HG03442 (cell line): ENCODE data around the gene SLC7A11.
A peak's percentile ranks its signal among the peaks of the same experiment; 100 is the strongest.
"Not testable (repeated sequence)": the region's sequence is repeated elsewhere in the genome, so short reads cannot be mapped to it uniquely, and the experiment has no call there.

Experiments
- ATAC-seq: cut with Tn5 transposase; IDR thresholded peaks from one replicate; pipeline ENCODE4 v1.9.1; 2021; ENCODE audit warnings: mild to moderate bottlenecking, moderate library complexity; ENCODE audit not compliant: unreplicated experiment

SLC7A11 gene

DNA sequence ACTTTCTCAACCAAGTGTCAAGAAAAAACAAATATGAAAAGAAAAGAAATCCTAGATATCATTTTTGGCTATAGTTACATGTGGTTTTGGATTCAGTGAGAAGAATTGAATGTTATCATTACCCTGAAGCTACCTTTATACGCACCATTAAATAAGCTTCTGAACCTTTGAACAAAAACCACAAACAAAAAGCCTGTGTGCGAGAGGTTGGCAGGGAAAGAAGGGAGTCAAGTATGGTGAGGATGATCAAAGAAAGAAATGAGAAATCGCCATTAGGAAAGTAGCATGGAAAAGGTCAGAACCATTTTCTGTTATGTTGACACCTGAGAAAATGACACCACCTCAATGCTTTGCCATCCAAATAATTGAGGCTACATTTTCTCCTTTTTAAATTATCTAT lies 1.2 kb upstream of the SLC7A11 start:
- ATAC-seq: no peak

DNA sequence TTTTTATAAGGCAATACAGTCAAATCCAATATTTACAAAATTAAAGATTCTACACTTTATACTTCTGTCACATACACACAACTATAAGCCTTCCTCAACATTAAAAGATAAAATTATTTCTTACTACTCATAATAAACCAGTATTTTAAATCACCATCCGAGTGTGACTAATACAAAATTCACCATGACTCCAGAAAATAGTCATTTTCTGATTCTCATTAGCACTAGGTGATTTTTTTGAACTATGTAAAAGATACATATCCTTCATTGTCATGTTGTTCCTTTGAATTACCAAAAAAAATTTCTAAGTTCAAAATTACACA lies 646 bp upstream of the SLC7A11 start:
- no peak for ATAC-seq

DNA sequence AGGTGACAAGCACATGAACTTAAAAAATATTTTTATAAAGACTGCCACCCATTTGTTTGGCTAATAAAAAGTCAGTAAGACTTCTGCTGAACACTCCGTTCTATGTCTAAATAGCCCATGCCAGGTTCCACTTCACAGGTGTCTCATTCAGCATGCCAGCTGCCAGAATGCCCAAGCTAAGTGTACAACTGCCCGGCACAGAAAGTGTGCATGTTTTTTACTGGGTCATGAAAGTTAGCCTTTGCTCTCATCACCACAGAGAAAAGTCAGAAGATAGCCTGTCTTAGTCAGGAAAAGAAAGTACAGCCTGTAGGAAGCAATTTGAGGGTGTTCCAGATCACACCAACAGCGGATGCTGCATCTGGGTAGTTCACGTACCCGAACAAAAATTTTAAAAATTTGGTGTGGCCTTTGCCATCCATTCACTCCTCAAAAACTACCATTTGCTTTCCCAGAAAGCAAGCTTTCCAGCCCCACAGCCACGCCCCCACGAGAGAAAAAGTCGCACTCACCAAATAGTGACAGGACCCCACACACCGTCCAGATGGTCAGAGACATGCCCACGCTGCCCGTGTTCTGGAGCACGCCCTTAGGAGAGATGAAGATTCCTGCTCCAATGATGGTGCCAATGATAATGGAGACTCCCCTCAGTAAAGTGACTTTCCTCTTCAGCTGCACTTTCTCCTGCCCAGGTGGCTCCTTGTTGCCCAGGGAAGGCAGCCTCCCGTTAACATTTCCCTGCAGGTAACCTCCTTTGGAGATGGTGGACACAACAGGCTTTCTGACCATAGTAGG lies 671 bp downstream of the SLC7A11 start:
- peak; percentile 0 for ATAC-seq

DNA sequence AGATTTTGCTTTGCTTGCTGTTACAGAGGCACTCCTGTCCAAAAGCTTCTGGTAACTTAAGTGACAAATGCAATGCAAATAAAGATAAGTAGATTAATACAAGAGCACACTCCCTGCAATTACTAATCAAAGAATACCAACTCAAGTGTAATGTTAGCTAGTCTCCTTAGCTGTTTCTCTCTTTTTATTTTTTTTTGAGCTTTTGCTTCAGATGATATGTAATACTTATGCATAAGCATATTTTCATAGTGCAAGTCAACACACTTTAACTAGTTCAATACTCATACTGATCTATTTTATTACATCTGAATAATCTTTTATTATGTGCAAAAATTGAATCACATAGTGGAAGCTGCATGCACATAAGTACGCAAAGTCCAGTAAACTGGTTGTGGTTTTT lies 2.7 kb downstream of the SLC7A11 start:
- ATAC-seq: no peak

DNA sequence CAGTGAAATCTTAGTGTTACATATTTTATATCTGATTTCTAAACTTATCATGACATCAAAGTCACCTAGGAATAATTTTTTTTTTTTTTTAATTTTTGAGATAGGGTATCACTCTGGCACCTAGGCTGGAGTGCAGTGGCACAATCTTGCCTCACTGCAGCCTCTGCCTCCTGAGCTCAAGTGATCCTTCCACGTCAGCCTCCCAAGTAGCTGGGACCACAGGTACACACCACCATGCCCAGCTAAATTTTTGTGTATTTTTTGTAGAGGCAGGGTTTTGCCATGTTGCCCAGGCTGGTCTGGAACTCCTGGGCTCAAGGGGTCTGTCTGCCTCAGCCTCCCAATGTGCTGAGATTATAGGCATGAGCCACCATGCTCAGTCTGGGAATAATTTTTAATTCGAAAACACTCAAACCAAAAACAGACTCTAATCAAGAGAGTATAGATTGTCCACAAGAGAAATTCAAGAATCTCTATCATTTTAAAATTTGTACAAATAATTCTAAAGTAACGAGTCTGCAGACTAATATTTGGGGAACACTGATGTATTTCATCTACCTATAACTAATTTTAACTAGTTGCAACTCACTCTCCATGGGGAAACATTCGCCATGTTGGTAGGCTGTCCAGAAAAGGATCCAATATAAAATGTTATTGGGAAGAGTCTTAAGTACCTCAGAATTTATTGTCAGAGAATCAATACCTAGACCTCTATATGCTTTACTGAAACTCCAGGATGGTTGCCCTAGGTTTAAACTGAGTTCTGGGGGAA lies 3.4 kb downstream of the SLC7A11 start:
- no peak for ATAC-seq

DNA sequence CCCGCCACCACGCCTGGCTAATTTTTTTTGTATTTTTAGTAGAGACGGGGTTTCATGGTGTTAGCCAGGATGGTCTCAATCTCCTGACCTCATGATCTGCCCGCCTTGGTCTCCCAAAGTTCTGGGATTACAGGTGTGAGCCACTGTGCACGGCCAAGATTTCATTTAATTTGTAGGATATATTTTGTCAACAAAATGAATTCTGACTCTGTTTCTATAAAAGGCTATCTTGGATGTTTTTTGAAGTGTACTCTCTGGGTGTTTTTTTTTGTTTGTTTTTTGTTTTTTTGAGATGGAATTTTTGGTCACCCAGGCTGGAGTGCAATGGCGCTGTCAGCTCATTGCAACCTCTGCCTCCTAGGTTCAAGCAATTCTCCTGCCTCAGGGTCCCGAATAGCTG lies 5.0 kb downstream of the SLC7A11 start:
- ATAC-seq: not testable (repeated sequence)

DNA sequence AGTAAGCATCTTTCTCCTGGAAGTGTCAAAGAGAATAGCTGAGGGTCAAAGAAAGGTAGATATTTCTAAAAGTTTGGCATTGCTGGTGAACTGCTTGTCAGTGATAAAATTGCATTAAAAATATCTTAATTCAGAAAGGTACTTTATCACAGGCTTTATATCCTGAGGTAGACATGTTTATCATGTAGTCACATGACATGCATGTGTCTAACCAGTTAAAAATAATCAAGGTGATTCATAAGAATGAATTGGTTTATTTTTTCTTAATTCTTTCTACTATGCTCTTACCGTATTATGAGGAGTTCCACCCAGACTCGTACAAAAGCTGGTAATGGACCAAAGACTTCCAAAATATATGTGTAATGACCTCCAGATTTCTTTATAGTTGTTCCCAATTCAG lies 6.1 kb downstream of the SLC7A11 start:
- ATAC-seq: peak; percentile 3

DNA sequence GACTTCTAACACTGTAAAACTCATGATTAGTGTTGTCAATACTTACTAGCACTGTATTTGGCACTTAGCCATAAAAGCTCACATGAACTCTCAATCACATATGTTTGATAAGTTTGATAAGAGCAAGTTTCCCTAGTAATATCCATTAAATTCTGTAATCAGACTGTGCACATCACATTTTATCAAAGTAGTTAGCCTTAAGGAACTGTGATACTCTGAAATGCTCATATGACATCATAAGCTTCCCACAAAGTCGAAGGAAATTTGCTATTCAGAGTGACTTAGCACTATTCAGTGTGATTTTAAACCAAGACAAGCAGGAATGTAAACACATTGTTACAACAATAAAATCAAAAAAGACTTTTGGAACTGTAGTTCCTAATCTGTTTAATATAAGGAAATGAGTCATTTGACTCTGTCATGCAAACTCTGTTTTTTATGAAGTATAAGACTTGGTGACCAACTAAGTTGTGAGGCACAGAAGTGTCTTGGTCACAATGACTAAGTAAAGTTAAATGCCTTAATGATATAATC lies 6.7 kb downstream of the SLC7A11 start:
- peak; percentile 61 for ATAC-seq

DNA sequence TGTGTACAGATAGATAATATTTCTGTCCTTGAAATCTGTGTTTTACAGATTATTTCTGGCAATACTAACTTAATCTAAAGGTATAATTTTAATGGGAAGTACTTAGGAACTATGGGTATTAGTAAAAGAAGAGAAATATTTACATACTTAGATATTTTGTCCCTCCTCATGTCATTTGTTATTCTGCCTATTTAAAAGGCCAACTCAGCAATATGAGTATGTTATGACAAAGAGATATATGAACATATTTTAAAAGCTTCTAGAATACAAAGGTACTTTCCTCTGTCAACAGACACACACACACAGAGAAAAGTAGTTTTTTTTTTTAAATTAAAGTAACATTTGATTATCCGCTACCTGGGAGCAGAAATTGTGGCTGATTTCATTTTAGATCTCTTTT lies 7.9 kb downstream of the SLC7A11 start:
- ATAC-seq: no peak

DNA sequence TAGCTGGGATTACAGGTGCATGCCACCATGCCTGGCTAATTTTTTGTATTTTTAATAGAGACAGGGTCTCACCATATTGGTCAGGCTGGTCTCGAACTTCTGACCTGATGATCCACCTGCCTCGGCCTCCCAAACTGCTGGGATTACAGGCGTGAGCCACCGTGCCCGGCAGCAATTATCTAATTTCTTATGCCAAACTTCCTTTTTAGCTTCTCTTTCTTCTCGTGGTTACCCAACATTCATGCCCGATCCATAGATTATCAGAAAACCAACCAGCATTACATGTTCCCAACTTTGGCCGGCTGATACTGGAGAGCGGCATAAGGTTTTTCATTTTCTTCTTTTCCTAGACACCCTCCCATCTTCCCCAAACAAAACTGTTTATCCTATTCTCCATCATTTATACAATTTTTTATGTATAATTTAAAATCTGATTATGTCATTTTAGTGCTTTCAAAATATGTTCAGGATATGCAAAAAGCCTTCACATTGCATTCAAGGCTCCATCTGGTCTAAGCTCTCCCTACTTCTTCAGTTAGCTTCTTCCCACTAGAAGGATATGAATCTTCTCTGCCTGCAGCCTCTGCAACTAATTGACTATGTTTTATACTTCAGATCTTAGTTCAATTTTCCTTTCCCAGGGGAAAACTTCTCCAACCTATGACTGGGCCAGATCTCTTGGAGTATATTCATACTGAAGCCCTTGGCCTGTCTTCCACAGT lies 8.7 kb downstream of the SLC7A11 start:
- no peak for ATAC-seq

DNA sequence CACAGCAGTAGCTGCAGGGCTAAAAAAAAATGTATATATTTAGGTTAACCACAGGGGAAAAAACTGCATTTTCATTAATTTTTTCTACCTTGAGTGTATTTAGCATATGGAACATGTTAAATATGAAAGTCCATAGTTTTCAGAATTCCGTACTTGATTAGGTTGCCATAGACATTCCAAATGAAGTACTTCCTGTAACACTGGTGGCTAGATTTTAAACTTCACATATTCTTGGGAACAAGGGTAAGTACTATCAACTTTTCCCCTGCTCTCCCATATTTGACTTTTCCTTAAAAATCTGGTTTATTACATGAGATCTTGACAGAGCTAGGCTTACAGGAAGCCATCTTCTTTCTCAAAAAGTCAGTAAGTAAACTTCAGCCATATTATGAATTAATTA lies 9.8 kb downstream of the SLC7A11 start:
- ATAC-seq: no peak

DNA sequence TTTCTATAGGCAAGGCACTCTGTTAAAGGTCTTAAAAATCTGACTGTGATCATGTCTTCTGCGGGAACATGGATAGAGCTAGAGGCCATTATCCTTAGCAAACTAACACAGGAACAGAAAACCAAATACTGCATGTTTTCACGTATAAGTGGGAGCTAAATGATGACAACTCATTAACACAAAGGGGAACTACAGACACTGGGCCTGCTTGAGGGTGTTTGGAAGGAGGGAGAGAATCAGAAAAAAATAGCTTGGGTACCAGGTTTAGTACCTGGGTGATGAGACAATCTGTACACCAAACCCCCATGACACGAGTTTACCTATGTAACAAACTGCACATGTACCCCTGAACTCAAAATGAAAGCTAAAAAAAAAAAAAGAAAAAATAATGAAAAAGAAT lies 12.1 kb downstream of the SLC7A11 start:
- ATAC-seq: no peak

DNA sequence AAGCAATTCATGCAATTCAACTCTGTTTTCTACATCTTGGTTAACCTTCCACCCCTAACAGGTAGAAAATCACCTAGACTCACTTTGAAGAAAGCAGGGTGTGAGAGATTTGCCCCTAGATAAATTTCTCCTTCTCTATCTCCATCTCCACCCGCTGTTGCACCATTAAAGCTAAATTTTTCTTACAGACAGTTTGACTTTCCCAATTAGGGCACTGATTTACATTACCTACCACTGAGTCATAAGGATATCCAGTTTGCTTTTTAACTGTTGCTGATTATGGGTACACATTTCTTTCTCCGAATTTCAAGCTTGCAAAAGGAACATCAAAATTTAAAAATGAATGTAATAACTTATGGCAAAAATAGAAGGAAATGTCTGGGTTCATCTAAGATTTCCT lies 13.0 kb downstream of the SLC7A11 start:
- no peak for ATAC-seq

DNA sequence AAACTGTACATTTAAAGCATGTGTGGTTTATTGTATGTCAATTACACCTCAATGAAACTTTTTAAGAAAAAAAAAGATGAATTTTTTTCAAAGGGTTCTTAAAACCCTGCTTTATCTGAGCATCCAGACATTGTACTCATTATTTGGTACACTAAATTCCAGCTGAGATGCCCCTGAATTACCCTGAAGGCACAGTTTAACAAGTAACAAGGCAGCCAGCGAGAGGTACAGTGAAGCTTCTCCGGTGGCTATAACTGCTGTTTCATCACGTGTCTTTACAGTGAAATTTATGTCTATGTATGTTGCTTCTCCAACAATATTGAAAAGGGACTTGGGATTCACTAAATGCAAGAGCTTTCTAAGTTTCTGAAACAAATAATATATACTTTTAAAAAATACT lies 15.8 kb downstream of the SLC7A11 start:
- no peak for ATAC-seq

DNA sequence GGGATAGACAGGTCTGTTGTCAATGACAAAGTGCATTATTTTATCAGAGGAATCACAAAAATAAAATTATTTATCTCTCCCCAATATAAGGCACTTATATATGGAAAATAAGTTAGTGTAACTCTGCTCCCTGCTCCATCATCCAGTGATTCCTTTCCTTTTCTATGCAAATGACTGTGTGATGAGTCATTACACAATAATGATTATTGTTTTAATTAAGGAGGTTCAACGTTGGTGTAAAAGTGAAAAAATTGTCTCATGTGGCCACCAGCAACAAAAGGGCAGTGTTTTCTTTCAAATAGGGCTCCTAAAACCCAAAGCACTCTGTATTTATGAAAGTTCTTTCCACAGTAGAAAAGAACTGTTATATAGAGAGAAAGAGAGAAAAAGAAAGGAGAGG lies 16.7 kb downstream of the SLC7A11 start:
- ATAC-seq: no peak

DNA sequence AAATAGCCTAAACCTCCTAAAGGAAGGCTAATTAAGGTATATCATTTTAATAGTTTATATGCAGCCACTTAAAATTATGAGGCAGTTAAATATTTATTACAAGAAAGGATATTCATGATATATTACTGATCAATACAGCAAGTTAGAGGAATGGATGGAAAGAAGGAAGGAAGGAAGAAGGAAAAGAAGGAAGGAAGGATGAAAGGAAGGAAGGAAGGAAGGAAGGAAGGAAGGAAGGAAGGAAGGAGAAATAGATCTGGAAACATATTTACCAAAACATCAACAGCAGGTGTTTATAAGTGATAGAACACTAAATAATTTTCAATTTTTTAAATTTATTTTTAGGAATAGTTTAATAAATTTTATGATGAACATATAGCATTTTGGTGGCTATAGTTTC lies 17.5 kb downstream of the SLC7A11 start:
- ATAC-seq: no peak

DNA sequence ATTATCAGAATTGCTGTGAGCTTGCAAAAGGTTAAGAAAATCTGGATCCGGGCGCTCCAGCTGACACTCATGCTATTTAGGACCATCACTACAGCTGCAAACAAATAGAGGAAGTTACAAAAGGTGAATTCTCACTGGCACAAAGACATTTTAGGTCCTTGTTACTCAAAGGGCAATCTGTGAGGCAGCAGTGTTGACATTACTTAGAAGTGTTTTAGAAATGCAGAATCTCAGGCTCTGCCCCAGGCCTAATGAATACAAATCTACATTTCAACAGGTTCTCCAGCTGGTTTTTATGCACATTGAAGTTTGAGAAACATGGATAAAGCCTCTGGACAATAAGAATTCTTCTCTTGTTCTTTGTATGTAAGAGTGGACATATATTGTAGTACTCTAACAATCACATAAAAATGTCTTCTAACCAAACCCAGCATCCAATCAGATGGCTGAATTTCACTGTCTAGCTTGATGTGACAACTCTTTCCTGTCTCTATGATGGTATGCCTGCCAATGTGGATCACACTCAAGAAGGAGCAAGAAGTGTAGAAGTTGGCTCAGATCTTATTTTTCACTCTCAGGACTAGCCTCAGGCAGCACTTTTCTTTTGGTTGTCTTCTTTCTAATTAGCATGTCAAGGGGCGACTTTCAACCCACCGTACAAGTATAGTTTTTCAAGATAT lies 18.8 kb downstream of the SLC7A11 start:
- peak; percentile 44 for ATAC-seq

DNA sequence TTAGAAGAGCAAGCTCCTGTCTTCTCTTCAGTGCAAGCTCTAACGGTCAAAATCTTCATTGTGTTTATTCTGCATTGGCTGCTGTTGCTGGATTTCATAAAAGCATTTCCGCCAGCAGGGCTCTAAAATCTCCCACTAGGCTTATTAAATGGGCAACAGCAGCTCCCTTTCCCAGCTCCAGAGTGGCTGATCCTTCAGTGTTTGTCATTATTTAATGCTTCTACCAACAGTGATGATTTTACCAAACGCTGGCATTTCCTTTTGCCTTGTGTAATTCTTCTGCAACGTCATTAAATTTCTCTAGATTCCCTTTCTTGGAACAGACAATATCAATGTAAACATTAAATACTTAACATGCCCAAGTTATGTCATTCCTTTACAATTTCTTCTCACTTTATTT lies 20.1 kb downstream of the SLC7A11 start:
- no peak for ATAC-seq

DNA sequence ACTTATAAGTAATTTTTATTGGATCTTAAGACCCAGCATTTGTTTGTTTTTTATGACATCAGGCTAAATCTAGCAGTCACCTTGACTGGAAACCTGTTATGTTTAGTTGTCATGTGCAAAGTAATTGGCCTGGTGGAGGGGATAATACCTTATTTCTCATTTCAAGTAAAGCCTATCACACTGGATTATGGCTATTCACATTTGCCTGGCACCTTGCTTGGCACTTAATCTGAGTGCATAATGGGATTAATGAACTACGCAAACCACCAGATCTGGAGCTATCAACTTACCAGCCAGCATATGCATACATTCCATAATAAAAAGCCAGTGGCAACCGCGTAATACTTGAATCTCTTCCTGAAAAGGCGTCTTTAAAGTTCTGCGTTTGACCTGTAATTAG lies 23.2 kb downstream of the SLC7A11 start:
- no peak for ATAC-seq

DNA sequence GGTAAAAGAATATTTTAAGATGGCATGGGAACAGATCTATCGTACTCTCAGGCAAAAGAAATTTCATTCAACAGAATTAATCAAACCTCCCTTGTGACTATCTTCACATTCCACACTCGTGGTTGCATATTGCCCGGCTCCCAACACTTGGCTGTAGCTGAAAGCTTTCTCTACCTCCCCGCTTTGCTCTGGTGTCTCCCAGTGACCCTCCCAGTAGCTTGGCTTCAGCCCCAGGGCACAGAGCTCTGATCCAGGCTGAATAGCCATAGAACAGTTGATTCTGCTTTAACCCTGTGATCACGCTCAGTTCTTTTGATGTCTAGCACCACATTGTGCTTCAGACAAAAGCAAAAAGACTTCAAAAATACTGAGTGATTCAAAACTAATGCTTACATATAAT lies 24.6 kb downstream of the SLC7A11 start:
- no peak for ATAC-seq

DNA sequence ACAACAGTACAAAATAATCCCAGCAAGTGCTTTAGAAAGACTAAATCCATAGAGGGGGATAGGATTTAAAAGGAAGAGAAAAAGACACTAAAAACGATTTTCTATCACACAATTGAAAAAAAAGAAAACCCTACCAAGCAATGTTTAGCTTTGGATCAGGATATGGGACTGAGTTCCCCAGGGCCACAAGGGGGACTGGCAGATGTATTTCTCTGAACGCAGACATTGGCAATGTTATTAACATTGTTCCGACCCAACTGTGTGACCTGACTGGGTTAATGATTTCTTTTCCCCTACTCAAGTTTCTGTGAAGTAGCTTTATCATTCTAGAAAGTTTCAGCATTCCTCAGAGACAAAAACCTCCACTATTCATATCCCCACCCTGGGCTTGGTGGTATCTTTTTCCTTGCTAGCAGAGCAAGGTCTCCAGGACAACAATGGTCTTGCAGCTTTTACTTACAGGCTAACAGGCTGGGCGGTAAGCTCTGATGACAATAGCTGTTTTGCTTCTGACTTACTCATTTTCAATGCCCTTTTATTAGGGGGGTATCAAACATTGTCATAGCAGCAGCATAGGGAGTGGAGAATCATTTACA lies 25.8 kb downstream of the SLC7A11 start:
- ATAC-seq: no peak
